Activated B cell treated with CpG ODN at 0.5 μM for 24 hours (primary cell): Measurements from ENCODE around the gene GALNT17. TPM values are rescaled to one million over a fixed set of nuclear protein-coding genes. Genes with fewer than 3 reads are reported as not detected.

Experiments used
- ATAC-seq: fragments of 200-7000 bp; cut with Tn5 transposase; one replicate; pipeline ENCODE4 v1.10.0; 2021; ENCODE audit warnings: low read depth, mild to moderate bottlenecking, moderate library complexity
- CTCF ChIA-PET: fragments of 350-600 bp; sonication (Branson Sonifier 250); formaldehyde crosslinking; loops from one replicate; lab custom pipeline; 2021; ENCODE audit warnings: antibody characterized with exemption; lab: Charles Lee
- POLR2A ChIA-PET: fragments of 350-600 bp; sonication (Branson Sonifier 250); formaldehyde crosslinking; loops from one replicate; lab custom pipeline; 2021; ENCODE audit warnings: antibody characterized with exemption; lab: Charles Lee
- DNase-seq: peaks from one replicate; pipeline ENCODE4 v3.0.0; 2022
- H3K27ac Mint-ChIP-seq: one replicate; pipeline ENCODE4 v1.8.0; 2020; ENCODE audit warnings: mixed read lengths
- H3K27me3 Mint-ChIP-seq: one replicate; pipeline ENCODE4 v1.8.0; 2021; ENCODE audit warnings: mixed read lengths
- H3K36me3 Mint-ChIP-seq: one replicate; pipeline ENCODE4 v1.8.0; 2021; ENCODE audit warnings: low read depth, mixed read lengths
- H3K4me1 Mint-ChIP-seq: one replicate; pipeline ENCODE4 v1.8.0; 2021; ENCODE audit warnings: mixed read lengths
- H3K4me3 Mint-ChIP-seq: one replicate; pipeline ENCODE4 v1.8.0; 2020; ENCODE audit warnings: mild to moderate bottlenecking, mixed read lengths
- H3K9me3 Mint-ChIP-seq: one replicate; pipeline ENCODE4 v1.8.0; 2020; ENCODE audit warnings: mixed read lengths
- CTCF ChIP-seq: fragments of 200-600 bp; IDR thresholded peaks from one replicate; pipeline ENCODE4 v1.8.0; 2022; ENCODE audit warnings: antibody characterized with exemption, mild to moderate bottlenecking
- intact Hi-C: fragments of 100-400 bp; cut with micrococcal nuclease; formaldehyde crosslinking; loops from one replicate; pipeline ENCODE4 v1.15.1; 2024
- total RNA-seq: library from RNA; stranded (reverse); gene quantifications from 2 replicates; pipeline ENCODE4 v1.2.3, GENCODE V29; 2022

GALNT17 gene
- total RNA-seq, result not detected in 2 replicates

GRCh38 chr7:71132127-71132376 lies at the start of gene GALNT17:
TSS of gene GALNT17 (plus strand) at chr7:71132144.
- Mint-ChIP-seq H3K27ac (no peak within 1 kb of the TSS), H3K4me1 (no peaks in the 10 kb centered on the region), H3K27me3 (peaks cover 24% of the 10 kb centered on the region), H3K36me3 (no peaks in the 10 kb centered on the region), H3K9me3 (no peaks in the 10 kb centered on the region), H3K4me3 (no peak within 1 kb of the TSS)
- POLR2A ChIA-PET, result no interaction called here
- no peak for ATAC-seq
- CTCF ChIA-PET, result no interaction called here
- DNase-seq, result no peak
- TF ChIP-seq CTCF, result no peak
- intact Hi-C loops, result no loop called here

- TF ChIP-seq CTCF, result no peak
- DNase-seq (no peak), ATAC-seq (no peak)
- CTCF ChIA-PET, result no interaction called here
- no peak overlapping the region for H3K27ac Mint-ChIP-seq
- H3K4me3 Mint-ChIP-seq, result no peak overlapping the region
- H3K9me3 Mint-ChIP-seq, result peaks cover 11% of the 10 kb centered on the region
- POLR2A ChIA-PET, result no interaction called here
- no peaks in the 10 kb centered on the region for H3K4me1 Mint-ChIP-seq
- H3K36me3 Mint-ChIP-seq, result no peaks in the 10 kb centered on the region
- intact Hi-C loops, result no loop called here
- no peaks in the 10 kb centered on the region for H3K27me3 Mint-ChIP-seq
These were observed 36.6 kb upstream of the GALNT17 start for GRCh38 chr7:71095266-71095860.

- POLR2A ChIA-PET, result no interaction called here
- TF ChIP-seq CTCF, result no peak
- Mint-ChIP-seq H3K27me3 (no peaks in the 10 kb centered on the region), H3K4me3 (no peak overlapping the region), H3K9me3 (peaks cover 11% of the 10 kb centered on the region), H3K36me3 (no peaks in the 10 kb centered on the region), H3K4me1 (no peaks in the 10 kb centered on the region), H3K27ac (no peak overlapping the region)
- DNase-seq, result no peak
- ATAC-seq, result no peak
- CTCF ChIA-PET, result no interaction called here
- intact Hi-C loops, result no loop called here
These were observed 35.6 kb upstream of the GALNT17 start for GRCh38 chr7:71096351-71096750.

- H3K36me3 Mint-ChIP-seq, result no peaks in the 10 kb centered on the region
- ChIA-PET CTCF (no interaction called here), POLR2A (no interaction called here)
- H3K27me3 Mint-ChIP-seq, result no peaks in the 10 kb centered on the region
- intact Hi-C loops, result no loop called here
- DNase-seq (no peak), ATAC-seq (no peak)
- no peak overlapping the region for H3K27ac Mint-ChIP-seq
- no peaks in the 10 kb centered on the region for H3K4me1 Mint-ChIP-seq
- TF ChIP-seq CTCF, result no peak
- H3K9me3 Mint-ChIP-seq, result peaks cover 11% of the 10 kb centered on the region
- H3K4me3 Mint-ChIP-seq, result no peak overlapping the region
These were observed 25.7 kb upstream of the GALNT17 start for GRCh38 chr7:71106226-71106625.

GRCh38 chr7:71112436-71112835 lies 19.5 kb upstream of the GALNT17 start:
- Mint-ChIP-seq H3K4me3 (no peak overlapping the region), H3K4me1 (no peaks in the 10 kb centered on the region), H3K27me3 (no peaks in the 10 kb centered on the region), H3K36me3 (no peaks in the 10 kb centered on the region), H3K9me3 (peaks cover 9% of the 10 kb centered on the region), H3K27ac (no peak overlapping the region)
- ChIA-PET CTCF (no interaction called here), POLR2A (no interaction called here)
- intact Hi-C loops, result no loop called here
- TF ChIP-seq CTCF, result no peak
- ATAC-seq (no peak), DNase-seq (no peak)
